NB4 (cell line): Measurements from ENCODE around the gene ROR2.
"Not testable (repeated sequence)": the region's sequence is repeated elsewhere in the genome, so short reads cannot be mapped to it uniquely, and the experiment has no call there.

Experiments
- CTCF ChIP-seq: IDR thresholded peaks from one replicate; pipeline ENCODE4 v1.5.1; 2012; ENCODE audit warnings: low read depth, low read length
- MAX ChIP-seq: IDR thresholded peaks from 2 replicates; pipeline ENCODE4 v1.6.1; 2011; ENCODE audit warnings: low read depth, low read length
- MYC ChIP-seq: IDR thresholded peaks from 2 replicates; pipeline ENCODE4 v1.6.1; 2011; ENCODE audit warnings: low read depth, low read length
- POLR2A ChIP-seq: IDR thresholded peaks from 2 replicates; pipeline ENCODE4 v1.6.1; 2011; ENCODE audit warnings: mild to moderate bottlenecking; ENCODE audit not compliant: insufficient read length; ENCODE audit errors: extremely low read depth

GRCh38 chr9:91622121-91622520, 327.9 kb downstream of the ROR2 start:
- TF ChIP-seq CTCF, POLR2A, MAX, MYC: not testable (repeated sequence)
